Smooth muscle cell of the brain vasculature (primary cell): ENCODE measurements around the gene C14orf180.
"Not testable (repeated sequence)": the region's sequence is repeated elsewhere in the genome, so short reads cannot be mapped to it uniquely, and the experiment has no call there.

Experiments
- DNase-seq: peaks from one replicate; pipeline ENCODE4 v3.0.0-alpha.2; 2012; ENCODE audit warnings: low read depth, low spot score

Gene C14orf180

DNA sequence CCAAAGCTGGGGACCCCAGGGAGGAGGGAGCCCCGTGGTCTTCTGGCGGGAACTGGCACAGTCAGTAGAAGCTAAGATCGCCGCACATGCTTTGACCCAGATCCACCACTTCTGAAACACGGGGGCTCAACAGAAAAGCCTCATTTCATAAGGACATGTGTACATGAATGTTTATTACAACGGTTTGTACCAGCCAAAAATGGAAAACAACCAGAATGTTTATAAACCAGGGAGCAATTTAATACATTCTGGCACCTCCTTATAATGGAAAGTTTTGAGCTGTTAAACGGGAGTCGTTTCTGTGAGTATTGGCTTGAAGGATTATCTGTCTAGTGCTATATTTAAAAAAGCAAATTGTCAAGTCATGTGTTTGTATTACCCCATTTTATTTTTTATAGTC is 32.3 kb downstream of the C14orf180 start:
- DNase-seq, result no peak

DNA sequence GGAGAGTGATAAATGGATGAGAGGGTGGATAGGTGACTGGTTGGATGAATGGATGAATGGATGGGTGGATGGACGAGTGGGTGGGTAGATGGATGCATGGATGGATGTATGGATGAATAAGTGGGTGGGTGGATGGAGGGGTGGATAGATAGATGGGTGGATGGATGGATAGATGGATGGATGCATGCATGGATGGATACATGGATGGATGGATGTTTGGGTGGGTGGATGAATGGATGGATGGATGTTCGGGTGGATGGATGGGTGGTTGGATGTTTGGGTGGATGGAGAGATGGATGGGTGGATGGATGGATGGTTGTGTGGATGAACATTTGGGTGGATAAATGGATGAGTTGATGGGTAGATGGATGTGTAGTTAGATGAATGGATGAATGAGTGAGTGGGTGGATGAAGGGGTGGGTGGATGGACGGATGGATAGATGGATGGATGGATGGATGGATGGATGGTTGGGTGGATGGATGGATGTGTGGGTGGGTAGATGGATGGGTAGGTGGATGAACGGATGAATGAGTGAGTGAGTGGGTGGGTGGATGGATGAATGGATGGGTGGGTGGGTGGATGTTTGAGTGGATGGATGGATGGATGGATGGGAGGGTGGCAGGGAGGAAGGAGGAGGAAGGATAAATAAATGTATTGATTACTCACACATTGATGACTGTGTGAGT is 34.7 kb downstream of the C14orf180 start:
- DNase-seq, result no peak

DNA sequence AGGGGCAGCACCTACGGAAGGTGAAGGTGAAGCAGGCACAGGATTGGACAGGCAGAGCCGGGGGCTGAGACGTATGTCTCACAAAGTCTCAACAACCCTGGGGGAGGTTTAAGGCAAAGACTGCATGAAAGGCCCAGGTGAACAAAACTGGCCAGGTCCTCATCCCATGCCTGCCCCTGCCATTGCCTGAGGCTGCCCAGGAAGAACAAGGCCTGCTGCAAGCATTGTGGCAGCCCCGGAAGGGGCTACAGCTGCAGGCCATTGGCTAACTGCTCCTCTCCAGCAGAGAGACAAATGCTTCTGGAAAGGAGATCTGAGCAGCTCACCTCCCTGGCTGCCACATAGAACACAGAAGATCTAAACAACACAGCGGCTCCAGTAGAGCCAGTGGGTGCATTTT is 45.4 kb downstream of the C14orf180 start:
- no peak for DNase-seq

DNA sequence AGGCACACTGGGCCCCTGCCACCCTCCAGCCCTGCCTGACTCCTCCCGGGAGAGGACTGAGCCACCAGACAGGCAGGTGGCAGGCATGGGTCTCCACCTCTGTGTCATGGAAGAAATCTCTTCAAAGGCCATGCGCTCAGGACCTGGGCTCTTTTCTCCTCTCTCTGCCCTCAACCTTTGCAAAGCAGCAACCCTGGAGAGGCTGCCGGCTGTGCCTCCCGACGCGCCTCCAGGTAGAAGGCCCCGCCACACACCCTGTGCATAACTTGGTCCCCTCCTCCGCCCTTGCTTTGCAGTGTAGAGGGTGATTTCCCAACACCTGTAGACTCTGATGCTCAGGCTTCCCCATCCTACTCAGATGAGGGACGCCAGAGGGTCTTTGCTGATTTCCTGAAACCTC is 53.2 kb downstream of the C14orf180 start:
- DNase-seq, result no peak

GRCh38 chr14:104633276-104634137 is 53.9 kb downstream of the C14orf180 start:
- no peak for DNase-seq

GRCh38 chr14:104634138-104634760 is 54.7 kb downstream of the C14orf180 start:
- DNase-seq, result no peak

- no peak for DNase-seq
Measured at GRCh38 chr14:104634886-104635570, 55.5 kb downstream of the C14orf180 start.

- no peak for DNase-seq
Measured at GRCh38 chr14:104635717-104636116, 56.2 kb downstream of the C14orf180 start.

DNA sequence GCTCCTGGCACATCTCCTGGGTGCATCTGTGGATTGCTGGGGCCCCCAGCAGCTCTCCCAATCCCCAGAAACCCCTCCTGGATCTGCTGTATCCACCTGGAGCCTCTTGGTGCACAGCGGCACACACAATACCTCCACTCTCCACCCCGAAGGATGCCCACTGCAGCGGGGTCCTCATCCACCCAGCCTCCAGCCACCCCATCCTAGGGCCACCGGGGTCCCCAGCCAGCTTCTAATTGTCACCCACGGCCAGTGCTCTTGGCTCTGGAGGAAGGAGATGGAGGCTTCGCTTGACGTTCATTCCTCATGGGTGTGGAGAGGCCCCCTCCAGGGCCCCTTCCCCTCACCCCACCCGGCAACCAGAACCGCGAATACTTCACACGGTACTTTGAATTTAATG is 56.6 kb downstream of the C14orf180 start:
- no peak for DNase-seq

DNA sequence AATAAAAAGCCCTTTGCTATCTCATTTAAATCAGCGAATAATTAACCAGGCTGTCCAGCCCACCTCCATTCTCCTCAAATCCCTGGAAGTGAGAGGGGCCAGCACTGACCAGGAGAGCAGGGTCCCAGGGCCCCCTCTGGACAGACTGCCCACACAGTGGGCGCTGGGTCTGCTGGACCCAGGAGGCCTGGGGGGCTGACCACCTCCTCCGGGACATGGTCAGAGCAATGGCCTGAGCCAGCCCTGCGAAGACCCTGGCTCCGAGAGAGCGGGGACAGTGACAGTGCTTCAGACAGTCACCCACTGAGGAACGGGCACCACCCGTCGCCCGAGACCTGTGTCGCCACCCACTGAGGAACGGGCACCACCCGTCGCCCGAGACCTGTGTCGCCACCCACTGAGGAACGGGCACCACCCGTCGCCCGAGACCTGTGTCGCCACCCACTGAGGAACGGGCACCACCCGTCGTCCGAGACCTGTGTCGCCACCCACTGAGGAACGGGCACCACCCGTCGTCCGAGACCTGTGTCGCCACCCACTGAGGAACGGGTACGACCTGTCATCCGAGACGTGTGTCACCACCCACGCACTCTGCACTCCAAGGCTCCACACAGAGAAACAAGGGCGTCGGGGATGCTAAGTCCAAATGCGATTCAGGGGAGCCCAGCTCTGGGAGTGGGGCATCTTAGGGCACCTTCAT is 57.4 kb downstream of the C14orf180 start:
- DNase-seq, result not testable (repeated sequence)

GRCh38 chr14:104637546-104638003 is 58.0 kb downstream of the C14orf180 start:
- no peak for DNase-seq

DNA sequence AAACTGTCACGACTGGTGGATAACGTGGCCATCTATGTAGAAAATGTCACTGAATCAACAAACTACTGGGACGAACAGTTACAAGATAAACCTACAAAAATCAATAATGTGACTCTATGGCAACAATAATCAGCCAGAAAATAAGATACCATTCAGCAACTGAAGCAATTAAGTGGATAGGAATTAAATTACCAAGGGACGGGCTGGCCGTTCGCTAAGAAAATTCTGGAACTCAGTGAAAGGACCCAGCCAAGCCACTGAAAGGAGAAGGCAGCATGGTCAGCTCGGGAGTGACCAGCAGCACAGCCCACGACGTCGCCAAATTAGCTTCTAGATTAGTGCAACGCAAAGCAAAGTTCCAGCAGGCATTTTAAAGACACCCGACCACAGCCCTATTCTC is 58.6 kb downstream of the C14orf180 start:
- no peak for DNase-seq

GRCh38 chr14:104638927-104639450 is 59.4 kb downstream of the C14orf180 start:
- no peak for DNase-seq

DNA sequence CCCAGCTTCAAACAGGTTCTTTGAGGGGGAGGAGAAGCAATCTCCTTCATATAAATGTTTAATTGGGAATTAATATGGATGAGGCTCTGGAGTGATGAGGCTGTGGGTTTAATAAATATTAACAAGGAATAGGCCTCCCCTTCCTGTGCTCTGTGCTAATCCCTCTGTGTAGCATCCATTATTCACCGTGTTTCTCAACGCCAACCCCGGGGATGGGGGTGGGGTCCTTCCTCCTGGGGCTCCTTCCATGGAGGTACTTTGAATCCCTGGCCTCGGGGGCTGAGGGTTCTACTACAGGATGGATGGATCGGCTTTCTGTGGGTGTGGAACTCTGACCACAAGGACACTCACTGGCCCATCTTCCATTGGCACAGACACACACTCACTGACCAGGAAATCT is 59.9 kb downstream of the C14orf180 start:
- no peak for DNase-seq
